ENCODE measurements around the gene PCED1A.
"Not testable (repeated sequence)": the region's sequence is repeated elsewhere in the genome, so short reads cannot be mapped to it uniquely, and the experiment has no call there.

Gene PCED1A

GRCh38 chr20:2865630-2866029 is 25.2 kb upstream of the PCED1A start:
- DNase-seq = no peak

DNA sequence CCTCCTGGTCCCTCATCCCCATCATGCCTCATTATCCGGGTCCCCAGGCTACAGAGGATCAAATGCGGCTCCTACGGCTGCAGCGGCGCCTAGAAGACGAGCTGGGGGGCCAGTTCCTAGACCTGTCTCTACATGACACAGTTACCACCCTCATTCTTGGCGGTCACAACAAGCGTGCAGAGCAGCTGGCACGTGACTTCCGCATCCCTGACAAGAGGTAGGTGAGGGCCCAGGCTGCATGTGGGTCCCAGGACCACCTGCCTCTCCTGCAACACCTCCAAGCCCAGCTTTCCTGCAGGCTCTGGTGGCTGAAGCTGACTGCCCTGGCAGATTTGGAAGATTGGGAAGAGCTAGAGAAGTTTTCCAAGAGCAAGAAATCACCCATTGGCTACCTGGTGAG is 24.6 kb upstream of the PCED1A start:
- DNase-seq = no peak

- no peak for DNase-seq
Measured at GRCh38 chr20:2864626-2865025, 24.2 kb upstream of the PCED1A start.

DNA sequence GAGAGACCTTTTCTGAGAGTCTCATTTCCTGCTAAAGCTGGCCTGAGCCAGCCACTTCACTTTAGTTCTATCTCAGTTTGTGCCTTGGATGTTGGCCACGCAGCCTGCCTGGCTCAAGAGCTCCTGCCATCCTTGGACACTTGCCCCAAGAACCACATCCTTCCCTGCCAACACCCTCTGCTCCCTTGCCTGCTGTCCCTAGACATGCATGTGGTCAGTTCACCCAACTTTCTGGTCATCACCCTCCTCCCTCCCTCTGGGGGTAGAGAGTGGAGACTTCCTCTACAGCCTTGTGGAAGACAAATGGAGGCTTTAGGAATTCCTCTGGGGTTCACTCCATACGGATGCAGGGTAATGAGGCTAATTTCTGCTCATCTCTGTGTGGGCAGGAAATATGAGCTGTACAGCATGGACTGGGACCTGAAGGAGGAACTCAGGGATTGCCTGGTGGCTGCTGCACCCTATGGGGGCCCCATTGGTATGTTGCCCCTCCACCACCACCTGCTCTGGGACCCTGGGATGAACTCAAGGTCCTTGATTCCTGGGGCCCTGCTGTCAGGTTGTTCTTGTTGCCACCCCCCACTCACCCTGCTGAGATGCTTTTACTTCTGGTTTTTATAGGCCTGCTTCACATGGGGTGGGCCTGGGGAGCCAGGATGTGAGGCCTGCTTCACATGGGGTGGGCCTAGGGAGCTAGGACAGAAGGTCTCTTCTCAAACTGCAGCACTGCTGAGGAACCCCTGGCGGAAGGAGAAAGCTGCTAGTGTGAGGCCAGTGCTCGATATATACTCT is 19.1 kb upstream of the PCED1A start:
- DNase-seq = no peak

- no peak for DNase-seq
Measured at GRCh38 chr20:2858591-2858990, 18.1 kb upstream of the PCED1A start.

DNA sequence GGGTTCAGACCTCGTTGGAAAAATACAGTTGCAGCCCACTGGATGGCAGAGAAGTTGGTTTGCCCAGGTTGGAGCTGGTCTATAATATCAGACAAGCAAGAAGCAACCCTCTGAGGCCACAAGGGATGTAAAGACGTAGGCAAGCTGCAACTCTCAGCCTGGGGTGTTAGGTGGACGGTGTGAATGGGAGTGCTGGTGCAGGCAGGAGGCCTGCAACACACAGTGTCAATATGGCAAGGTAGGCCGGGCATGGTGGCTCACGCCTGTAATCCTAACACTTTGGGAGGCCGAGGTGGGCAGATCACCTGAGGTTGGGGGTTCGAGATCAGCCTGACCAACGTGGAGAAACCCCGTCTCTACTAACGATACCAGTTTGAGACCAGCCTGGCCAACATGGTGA is 10.6 kb upstream of the PCED1A start:
- DNase-seq = no peak

DNA sequence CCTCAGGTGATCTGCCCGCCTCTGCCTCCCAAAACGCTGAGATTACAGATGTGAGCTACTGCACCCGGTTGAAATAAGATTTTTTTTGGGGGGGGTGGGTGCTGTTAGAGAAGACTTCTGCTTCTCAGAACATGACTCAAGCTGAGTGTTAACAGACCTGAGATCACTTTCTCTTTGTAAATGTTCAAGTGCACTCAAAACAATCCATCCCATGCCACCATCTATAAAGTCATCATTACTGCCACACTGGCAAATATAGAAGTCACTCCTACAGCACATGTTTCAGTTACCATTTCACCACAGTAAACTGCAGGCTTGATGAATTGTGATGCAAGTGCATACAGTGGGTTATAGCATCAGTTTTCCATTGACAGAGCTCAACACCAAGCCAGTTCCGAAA is 9.1 kb upstream of the PCED1A start:
- no peak for DNase-seq

- no peak for DNase-seq
Measured at GRCh38 chr20:2847802-2848201, 7.3 kb upstream of the PCED1A start.

DNA sequence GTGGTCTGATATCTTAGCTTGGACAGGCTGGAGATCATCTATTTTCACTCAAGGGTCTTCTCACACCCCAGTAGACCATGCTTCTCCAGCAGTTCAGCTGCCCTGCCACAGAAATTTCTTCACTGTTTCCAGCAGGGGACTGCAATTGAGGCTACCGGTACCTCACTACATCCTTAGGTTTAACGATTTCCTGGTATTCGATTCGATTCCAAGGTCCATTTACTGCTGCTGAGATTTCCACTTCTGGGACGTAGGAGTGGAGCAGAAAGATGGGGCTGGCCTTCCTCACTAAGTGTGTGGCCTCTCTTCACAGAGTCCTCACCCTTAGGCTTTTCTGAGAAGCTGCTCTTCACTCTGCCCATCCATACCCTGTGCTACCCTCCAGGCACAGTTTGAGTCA is 6.2 kb upstream of the PCED1A start:
- DNase-seq = no peak

DNA sequence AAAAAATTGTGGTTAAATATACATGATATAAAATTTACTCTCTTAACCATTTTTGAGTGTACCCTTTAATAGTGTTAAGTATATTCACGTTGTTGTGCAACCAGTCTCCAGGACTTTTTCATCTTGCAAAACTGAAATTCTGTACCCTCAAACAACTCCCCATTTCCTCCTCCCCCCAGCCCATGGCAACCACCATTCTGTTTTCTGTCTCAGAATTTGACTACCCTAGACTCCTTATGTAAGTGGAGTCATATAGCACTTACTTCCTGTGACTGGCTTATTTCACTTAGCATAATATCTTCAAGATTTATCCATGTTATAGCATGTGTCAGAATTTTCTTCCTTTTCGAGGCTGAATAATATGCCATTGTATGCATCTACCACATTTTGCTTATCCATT is 5.2 kb upstream of the PCED1A start:
- no peak for DNase-seq

GRCh38 chr20:2840967-2841531 is 594 bp upstream of the PCED1A start:
- peak; percentile 64 for DNase-seq

DNA sequence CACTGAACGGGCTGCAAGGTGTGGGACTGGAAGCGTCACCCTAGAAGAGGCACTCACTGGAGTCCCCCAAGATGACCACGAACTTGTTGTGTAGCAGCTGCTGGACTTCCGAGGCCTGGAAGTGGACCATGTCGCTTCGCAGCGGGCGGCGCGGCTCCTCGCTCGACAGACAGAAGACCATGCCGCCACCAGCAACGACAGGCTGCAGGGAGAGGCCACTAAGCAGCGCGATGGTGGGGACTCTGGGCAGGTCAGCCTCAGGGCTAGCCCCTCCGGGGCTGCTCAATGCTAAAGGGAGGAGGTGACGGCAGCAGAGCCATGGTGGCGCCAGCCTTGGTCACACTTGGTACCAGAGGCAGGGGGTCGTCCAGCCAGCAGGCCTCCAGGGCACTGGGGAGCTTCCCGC is 720 bp downstream of the PCED1A start:
- no peak for DNase-seq

DNA sequence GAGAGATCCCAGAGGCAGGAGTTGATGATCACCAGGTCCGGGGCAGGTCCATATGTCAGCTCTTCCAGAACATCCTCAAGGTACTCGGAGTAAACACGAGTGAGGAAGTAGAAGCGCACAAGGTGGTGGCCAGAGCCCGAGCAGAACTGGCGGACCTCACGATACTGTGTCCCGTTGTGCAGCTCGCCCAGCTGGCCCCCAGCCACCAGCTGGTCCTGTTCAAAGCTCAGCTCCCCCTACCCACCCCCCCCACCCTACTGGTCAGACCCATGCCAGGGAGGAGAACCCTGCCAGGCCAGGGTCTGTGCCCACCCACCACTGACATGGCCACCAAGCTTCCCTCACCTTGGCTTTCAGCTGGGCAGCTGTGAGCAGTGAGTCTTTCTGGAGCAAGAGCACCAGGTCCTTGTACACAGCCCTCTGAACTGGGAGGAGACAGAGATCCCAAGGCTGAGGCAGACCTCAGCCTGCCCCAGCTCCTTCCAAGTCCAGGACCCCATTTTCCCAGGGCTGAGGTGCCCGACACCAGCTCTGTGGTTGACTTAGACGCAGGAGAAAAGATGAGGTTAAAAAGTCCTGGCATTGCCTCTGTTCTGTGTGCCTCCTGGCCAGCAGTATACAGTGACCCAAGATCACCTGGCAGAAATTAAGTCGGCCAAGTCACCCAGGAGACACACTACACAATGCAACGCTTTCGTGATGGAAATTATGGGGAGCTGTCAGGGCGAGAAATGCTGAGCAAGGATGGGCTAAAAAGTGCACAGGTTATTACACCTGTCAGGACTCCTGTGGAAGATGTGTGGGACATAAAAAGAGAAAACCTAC is 1.4 kb downstream of the PCED1A start:
- DNase-seq = no peak

GRCh38 chr20:2838170-2838797 is 2.2 kb downstream of the PCED1A start:
- no peak for DNase-seq

DNA sequence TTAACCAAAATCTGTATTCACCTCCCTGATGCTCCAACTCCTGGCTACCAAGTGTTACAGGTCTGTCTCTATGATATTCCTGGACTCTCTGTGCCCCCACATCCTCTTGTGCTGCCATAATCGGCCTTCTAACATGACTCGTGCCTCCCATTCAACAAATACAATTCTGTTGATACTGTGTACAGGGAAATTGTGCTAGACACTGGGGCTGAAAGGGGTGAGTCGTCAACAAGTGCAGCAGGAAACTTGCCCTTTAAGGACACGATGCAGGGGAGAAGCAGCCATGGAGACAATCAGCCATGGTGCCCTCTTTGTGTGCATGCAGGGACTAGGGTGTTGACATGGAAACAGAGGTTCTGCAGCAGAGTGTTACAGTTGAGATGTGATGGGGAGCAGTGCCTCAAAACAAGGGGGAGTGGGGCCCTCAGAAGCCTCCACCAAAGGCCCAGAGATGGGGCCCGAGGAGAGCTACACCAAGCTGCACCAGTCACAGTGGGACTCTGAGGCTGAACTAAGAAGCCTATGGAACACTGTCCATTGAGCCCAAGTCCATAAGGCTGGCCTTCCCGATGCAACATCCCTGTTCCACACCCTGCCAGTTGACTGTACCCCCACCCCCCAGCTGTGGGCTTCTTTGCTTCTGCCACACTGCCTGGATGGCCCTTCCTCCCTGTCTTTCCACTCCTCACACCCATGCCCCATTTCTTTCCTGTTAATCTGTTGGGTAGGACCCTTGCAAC is 3.1 kb downstream of the PCED1A start:
- no peak for DNase-seq

GRCh38 chr20:2836035-2836434 is 4.4 kb downstream of the PCED1A start:
- DNase-seq = no peak

DNA sequence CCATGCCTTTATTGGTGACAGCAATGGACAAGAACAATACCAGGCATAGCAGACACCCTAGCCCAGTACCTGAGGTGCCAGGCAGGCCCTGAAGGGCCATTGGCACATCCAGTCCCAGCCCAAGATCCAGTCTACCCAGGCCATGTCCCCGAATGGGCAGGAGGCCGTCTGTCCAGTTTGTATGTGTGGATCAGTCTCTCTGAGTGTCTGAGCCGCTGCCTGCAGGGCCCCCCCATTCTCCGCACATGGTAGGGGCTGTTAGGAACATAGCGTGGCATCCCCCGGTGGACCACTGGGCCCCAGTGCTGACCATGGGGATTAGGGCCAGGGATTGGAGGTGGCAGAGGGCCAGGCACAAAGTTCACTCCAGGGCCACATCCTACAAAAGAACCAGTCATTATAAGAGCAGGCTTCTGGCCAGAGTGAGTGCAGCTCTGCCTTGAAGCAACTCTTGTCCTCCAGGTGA is 5.1 kb downstream of the PCED1A start:
- DNase-seq = no peak

- no peak for DNase-seq
Measured at GRCh38 chr20:2834401-2835110, 5.9 kb downstream of the PCED1A start.

GRCh38 chr20:2833761-2834160 is 6.7 kb downstream of the PCED1A start:
- no peak for DNase-seq

DNA sequence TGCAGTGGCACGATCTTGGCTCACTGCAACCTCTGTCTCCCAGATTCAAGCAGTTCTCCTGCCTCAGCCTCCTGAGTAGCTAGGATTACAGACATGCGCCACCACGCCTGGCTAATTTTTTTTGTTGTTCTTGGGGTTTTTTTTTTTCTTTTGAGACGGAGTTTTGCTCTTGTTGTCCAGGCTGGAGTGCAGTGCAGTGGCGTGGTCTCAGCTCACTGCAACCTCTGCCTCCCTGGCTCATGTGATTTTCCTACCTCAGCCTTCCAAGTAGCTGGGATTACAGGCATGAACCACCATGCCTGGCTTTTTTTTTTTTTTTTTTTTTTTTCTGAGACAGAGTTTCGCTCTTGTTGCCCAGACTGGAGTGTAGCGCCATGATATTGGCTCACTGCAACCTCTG is 9.2 kb downstream of the PCED1A start:
- not testable (repeated sequence) for DNase-seq

DNA sequence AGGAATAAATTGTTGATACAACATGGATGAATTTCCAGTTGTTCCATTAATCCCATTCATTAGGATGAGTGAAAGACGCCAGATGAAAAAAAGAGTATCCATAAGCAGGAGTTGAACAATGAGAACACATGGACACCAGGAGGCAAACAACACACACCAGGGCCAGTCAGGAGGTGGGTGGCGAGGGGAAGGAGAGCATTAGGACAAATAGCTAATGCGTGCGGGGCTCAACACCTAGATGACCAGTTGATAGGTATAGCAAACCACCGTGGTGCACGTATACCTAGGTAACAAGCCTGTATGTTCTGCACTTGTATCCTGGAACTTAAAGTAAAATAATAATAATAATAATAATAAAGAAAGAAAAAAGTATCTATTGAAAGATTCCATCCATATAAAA is 11.1 kb downstream of the PCED1A start:
- DNase-seq = no peak

DNA sequence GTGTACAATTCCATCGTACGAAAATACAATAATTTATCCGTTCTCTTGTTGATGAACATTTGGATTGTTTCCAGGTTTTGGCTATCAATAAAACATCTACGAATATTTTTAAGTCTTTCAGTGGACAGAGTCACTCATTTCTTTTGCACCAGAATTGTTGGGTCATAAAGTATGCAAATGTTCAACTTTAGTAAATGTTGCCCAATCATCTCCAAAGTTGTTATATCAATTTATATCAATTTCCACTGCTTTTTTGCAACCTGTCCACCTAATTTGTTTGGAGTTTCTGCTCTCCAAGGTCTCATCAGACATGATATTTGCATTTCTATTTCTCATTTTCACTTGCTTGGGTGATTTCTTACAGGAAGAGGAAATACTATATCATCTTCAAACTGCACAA is 13.8 kb downstream of the PCED1A start:
- no peak for DNase-seq

Data from fibroblast of skin of abdomen (primary cell).